ENCODE results near the gene SPRR5.

SPRR5 gene

DNA sequence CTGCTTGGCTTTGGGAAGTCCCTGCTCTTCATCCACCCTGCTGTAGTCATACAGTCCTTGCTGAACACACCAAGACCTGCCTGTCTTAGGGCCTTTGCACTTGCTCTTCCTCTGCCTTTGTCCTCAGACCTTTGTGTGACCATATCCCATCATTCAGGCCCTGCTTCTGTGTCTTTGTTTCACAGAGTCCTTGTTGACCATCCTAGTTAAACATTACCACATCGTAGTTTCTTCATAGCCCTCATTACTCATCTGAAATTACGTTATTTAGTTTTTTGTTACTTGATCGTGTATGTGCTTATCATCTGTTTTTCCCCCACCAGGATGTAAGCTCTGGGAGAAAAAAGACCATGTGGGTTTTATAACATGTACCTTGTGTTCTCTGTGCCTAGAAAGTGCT, 18.3 kb upstream of the SPRR5 start:
- peaks cover 5% of the 10 kb centered on the region for H3K27me3 Mint-ChIP-seq
- H3K27ac Mint-ChIP-seq: no peak overlapping the region
- H3K4me1 Mint-ChIP-seq: no peaks in the 10 kb centered on the region
- H3K36me3 Mint-ChIP-seq: no peaks in the 10 kb centered on the region
- no peaks in the 10 kb centered on the region for H3K9me3 Mint-ChIP-seq
- H3K4me3 Mint-ChIP-seq: no peak overlapping the region

DNA sequence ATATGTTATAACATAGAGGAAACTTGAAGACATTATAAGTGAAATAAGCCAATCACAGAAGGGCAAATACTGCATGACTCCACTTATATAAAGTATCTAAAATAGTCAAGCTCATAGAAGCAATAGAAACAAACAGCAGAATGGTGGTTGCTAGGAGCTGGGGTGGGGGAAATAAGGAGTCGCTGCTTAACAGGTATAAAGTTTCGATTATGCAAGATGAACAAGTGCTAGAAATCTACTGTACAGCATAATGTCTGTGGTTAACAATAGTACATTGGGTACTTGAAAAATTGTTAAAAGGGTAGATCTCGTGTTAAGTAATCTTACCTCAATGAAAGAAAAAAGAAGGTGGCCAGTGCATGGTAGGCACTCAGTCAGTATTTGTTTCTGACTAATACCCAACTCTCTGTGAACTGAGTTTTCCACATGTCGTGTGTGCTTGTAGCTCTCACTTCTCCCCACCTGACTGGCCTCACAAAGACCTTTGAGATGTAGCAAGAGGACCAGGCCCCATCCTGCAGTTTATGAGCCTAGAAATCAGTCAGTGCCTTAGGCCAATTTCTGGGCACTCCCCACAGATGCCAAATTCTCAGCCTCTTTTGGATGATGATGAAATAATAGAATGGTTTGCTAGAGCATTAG, 14.7 kb upstream of the SPRR5 start:
- Mint-ChIP-seq H3K27ac (no peak overlapping the region), H3K9me3 (no peaks in the 10 kb centered on the region), H3K4me1 (no peaks in the 10 kb centered on the region)

DNA sequence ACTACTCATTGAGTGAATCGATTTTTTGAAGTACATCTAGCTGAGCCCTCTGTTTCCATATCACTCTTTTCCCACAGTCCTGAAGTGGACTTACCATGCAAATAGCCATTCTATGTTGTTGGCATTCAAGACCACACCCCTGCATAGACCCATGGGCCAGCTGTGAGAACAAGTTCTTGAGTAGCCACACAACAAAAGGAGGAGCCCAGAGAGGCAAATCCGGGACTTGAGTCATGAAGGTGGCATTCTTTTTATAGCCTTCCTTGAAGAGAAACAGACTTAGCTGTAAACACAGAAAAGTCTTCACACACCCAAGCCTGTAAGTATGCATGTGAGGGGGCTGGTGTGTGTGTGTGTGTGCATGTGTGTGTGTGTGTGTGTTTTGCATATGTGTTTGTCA, 13.8 kb upstream of the SPRR5 start:
- no peaks in the 10 kb centered on the region for H3K9me3 Mint-ChIP-seq

More for the DNA sequence above, 14.7 kb upstream of the SPRR5 start:
- H3K4me3 Mint-ChIP-seq: no peak overlapping the region
- H3K36me3 Mint-ChIP-seq: no peaks in the 10 kb centered on the region
- H3K27me3 Mint-ChIP-seq: peaks cover 8% of the 10 kb centered on the region

DNA sequence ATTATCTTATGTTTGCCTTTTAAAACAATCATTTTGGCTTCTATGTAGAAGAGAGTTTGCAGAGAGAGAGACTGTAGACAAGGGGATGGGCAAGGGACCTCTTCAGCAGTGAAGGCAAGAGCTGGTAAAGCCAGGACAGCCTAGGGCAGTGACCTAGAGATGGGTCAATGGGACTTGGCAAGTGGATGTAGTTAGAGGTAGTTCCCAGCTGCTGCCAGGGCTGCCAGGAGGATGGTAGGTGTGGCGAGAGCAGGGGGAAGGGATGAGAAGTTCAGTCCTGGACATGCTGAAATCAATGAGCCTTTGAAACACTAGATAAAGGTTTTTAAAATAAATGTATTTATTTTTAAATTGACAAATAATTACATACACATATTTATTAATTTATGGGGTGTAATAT, 6.4 kb upstream of the SPRR5 start:
- no peaks in the 10 kb centered on the region for H3K9me3 Mint-ChIP-seq
- H3K4me3 Mint-ChIP-seq: no peak overlapping the region
- no peaks in the 10 kb centered on the region for H3K4me1 Mint-ChIP-seq
- H3K27ac Mint-ChIP-seq: no peak overlapping the region
- no peaks in the 10 kb centered on the region for H3K36me3 Mint-ChIP-seq
- peaks cover 9% of the 10 kb centered on the region for H3K27me3 Mint-ChIP-seq

More for the DNA sequence above, 13.8 kb upstream of the SPRR5 start:
- peaks cover 8% of the 10 kb centered on the region for H3K27me3 Mint-ChIP-seq
- H3K36me3 Mint-ChIP-seq: no peaks in the 10 kb centered on the region
- no peaks in the 10 kb centered on the region for H3K4me1 Mint-ChIP-seq
- no peak overlapping the region for H3K27ac Mint-ChIP-seq
- no peak overlapping the region for H3K4me3 Mint-ChIP-seq

DNA sequence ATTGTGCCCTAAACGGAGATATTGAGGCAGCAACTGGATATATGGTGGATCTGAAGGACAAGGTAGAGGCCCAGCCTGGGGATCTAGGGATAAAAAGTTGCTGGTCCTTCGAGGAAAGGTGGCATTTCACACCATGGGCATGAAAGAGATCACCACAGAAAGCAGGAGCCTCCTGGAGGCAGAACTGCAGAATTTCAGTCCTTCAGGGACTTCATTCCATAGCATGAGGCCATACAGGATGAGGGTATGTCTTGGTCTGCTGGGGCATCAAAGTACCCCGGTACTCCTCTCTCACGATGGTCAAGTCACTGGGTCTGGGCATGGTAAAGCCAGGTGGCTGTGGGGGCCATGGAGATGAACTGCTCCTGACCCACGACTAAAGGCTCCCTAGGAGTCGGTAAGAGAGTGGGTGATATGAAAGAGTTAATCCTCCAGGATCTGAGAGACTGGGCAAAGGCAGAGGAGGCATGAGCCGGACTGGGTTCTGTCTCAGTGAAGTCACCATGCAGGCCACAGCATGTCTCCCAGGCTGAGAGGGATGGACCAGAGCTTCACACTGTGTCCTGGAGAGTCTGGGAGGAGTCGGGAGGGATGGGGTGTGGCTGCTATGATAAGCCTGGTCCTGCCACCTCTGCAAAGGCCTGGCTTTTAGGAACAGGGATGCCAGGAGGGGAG, 5.8 kb upstream of the SPRR5 start:
- no peaks in the 10 kb centered on the region for H3K4me1 Mint-ChIP-seq
- H3K36me3 Mint-ChIP-seq: no peaks in the 10 kb centered on the region
- peaks cover 13% of the 10 kb centered on the region for H3K27me3 Mint-ChIP-seq
- H3K4me3 Mint-ChIP-seq: no peak overlapping the region
- no peak overlapping the region for H3K27ac Mint-ChIP-seq
- H3K9me3 Mint-ChIP-seq: no peaks in the 10 kb centered on the region

DNA sequence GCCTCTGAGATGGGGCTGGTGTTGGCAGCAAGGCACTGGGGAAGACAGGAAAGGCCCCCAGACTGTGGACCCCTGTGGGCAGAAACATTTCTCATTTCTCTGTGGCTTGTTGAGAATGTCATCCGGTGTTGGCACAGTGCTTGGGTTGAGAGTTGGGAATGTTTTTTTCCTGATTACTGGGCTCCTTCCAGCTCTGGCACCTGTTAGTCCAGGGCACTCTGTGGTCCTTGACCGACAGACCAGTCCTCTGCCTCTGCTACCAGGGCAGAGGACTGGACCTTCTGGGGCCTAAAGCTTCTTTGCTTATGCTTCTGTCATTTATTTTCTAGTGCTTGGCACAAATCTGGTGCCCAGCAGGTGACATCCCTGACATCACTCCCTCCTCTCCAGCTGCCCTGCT, 4.8 kb upstream of the SPRR5 start:
- H3K9me3 Mint-ChIP-seq: no peaks in the 10 kb centered on the region
- H3K27me3 Mint-ChIP-seq: peaks cover 14% of the 10 kb centered on the region
- H3K4me3 Mint-ChIP-seq: no peak overlapping the region
- H3K27ac Mint-ChIP-seq: no peak overlapping the region
- no peaks in the 10 kb centered on the region for H3K36me3 Mint-ChIP-seq
- no peaks in the 10 kb centered on the region for H3K4me1 Mint-ChIP-seq

DNA sequence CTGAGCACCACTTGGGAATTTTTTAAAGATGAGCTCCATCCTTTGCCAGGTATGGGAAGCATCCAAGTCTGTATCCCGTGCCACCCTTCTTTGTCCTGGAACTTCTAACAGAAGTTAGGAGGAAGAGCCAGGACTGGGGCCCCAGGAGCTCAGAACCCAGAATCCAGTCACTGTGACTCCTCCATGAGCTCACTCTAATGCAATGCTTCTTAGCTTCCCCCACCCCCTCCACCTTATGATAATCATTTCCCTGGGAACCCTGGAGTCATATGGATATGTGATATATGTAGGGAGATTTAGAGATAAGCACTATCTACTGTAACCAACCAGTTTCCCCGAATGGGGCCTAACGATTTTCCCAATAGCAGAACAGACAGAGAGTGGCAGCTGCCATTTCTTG, 758 bp upstream of the SPRR5 start:
- no peak overlapping the region for H3K27ac Mint-ChIP-seq
- no peaks in the 10 kb centered on the region for H3K4me1 Mint-ChIP-seq
- peaks cover 13% of the 10 kb centered on the region for H3K27me3 Mint-ChIP-seq
- H3K9me3 Mint-ChIP-seq: no peaks in the 10 kb centered on the region
- no peaks in the 10 kb centered on the region for H3K36me3 Mint-ChIP-seq
- no peak overlapping the region for H3K4me3 Mint-ChIP-seq

DNA sequence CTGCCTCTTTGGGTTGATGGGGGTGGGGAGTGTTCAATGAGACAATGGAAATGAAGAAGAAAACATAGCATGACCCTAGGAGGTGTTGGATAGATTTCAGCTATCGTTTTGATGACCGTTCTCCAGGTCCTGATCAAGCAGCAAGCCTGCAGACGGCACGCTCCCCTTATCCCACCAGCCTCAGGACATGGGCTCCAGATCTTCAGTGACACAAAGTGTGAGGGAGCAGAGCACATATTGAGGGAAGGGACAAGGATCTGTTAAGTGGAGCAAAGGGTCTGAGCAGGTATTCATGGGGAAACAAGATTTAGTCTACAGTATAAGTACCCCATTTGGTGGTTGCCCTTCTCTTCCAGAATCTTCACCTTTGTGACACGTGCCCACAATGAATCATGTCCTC, 4.7 kb downstream of the SPRR5 start:
- H3K4me3 Mint-ChIP-seq: no peak overlapping the region
- no peaks in the 10 kb centered on the region for H3K36me3 Mint-ChIP-seq
- H3K27ac Mint-ChIP-seq: no peak overlapping the region
- no peaks in the 10 kb centered on the region for H3K4me1 Mint-ChIP-seq
- no peaks in the 10 kb centered on the region for H3K9me3 Mint-ChIP-seq
- peaks cover 7% of the 10 kb centered on the region for H3K27me3 Mint-ChIP-seq

DNA sequence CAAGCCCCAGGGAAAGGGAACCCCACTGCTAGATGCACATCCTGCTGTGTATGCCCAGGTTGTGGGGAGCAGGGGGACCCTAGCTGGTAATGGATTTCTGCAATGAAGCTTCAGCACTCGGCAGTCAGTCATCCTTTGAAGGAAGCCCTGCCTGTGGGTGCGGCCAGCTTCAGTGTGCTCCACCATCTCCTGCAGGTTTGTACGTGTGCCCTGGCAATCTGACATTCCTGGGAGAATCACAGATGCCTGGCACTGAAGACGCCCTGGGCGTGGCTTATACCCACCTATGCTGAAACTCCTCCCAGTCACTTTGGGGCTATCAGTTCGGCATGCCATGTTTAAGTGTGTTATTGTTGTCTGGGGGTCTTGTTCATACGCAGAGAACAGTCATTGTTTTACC, 6.8 kb downstream of the SPRR5 start:
- Mint-ChIP-seq H3K27ac (no peak overlapping the region), H3K4me1 (no peaks in the 10 kb centered on the region), H3K9me3 (no peaks in the 10 kb centered on the region), H3K27me3 (peaks cover 4% of the 10 kb centered on the region), H3K36me3 (no peaks in the 10 kb centered on the region), H3K4me3 (no peak overlapping the region)

DNA sequence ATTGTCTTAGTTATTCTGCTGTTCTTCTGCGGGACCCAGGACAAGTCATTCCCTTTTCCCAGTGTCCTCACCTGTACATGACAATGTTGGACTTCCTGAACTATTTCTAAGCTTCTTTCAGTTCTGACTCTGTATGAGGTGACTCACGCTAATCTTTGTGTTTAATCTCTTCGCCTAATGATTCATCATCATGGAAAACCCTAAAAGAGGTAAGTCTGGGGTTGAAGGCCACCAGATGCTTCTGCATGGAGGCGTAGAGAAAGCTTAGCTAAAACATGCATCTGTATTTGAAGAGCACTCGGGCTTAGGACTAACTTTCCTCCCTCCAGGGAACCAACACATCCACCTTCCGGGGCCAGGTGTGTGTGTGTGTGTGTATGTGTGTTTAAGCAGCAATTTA, 7.4 kb downstream of the SPRR5 start:
- H3K27ac Mint-ChIP-seq: no peak overlapping the region
- H3K4me1 Mint-ChIP-seq: no peaks in the 10 kb centered on the region
- H3K27me3 Mint-ChIP-seq: peaks cover 4% of the 10 kb centered on the region
- no peaks in the 10 kb centered on the region for H3K9me3 Mint-ChIP-seq
- H3K4me3 Mint-ChIP-seq: no peak overlapping the region
- no peaks in the 10 kb centered on the region for H3K36me3 Mint-ChIP-seq

DNA sequence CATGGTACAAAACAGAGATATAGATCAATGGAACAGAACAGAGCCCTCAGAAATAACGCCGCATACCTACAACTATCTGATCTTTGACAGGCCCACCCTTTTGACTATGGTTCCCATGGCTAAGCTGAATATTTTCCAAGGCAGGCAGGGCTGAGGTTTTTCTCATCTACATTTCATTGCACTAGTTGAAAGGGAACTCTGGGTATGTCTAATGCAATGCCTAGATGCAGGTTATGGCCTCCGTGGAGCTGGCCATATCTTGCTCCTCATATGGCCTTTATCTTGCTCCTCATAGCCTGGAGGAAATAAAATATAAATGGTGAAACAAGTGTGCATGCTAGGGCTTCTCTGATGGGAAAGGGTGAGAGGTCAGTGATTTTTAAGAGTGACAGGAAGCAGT, 10.6 kb downstream of the SPRR5 start:
- H3K9me3 Mint-ChIP-seq: no peaks in the 10 kb centered on the region
- H3K27me3 Mint-ChIP-seq: peaks cover 2% of the 10 kb centered on the region
- H3K27ac Mint-ChIP-seq: no peak overlapping the region
- H3K36me3 Mint-ChIP-seq: no peaks in the 10 kb centered on the region
- H3K4me3 Mint-ChIP-seq: no peak overlapping the region
- no peaks in the 10 kb centered on the region for H3K4me1 Mint-ChIP-seq

DNA sequence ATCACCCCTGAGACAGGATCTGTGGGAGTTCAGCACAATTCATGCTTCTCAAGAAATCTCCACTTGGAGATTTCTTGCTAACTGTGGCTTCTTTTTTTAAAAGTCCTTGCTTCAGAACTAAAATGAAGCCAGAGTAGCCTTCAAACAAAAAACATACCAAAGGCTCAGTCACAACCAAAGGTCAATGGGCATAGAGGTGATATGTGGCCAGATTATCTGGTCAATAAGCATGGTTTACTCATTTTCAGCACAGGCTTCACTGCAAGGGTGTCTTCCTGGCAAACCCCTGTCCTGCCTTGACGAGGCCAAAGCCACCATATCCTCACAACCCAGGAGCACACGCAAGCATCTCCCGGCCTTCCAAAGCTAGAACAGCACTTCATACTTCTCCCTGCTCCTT, 12.3 kb downstream of the SPRR5 start:
- no peak overlapping the region for H3K4me3 Mint-ChIP-seq
- H3K27ac Mint-ChIP-seq: no peak overlapping the region
- peaks cover 2% of the 10 kb centered on the region for H3K27me3 Mint-ChIP-seq
- no peaks in the 10 kb centered on the region for H3K4me1 Mint-ChIP-seq
- H3K36me3 Mint-ChIP-seq: no peaks in the 10 kb centered on the region
- H3K9me3 Mint-ChIP-seq: no peaks in the 10 kb centered on the region

DNA sequence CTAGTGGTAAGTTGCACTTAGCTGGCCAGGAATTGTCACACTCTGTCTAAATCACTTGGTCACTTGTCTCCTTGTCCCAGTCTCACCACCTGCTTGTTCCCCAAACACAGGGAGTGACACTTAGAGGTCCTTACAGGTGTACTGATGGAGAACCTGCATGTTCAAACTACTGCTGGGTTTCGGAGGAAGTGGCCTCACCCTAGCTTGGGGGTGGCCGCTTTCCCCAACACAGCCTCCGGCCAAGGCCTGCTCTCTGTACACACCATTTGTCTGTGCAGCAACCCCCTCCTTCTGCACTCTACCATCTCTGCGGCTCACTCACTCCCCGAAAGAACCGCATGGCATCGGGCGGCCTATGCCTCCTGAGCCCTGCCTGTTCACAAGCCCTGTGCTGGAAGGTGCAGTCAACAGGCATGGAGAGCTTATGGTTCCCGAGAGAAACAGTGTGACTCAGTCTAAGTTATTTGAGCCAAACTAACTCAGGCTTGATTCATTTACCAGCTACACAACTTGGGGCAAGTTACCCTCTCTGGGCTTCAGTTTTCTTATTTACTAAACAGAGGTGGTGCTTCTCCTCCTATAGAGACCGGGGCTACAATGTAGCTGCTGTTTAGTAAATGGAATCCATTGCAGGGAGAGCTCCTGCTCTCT, 12.9 kb downstream of the SPRR5 start:
- Mint-ChIP-seq H3K36me3 (no peaks in the 10 kb centered on the region), H3K4me1 (no peaks in the 10 kb centered on the region), H3K9me3 (no peaks in the 10 kb centered on the region), H3K27me3 (peaks cover 2% of the 10 kb centered on the region), H3K4me3 (no peak overlapping the region), H3K27ac (no peak overlapping the region)

DNA sequence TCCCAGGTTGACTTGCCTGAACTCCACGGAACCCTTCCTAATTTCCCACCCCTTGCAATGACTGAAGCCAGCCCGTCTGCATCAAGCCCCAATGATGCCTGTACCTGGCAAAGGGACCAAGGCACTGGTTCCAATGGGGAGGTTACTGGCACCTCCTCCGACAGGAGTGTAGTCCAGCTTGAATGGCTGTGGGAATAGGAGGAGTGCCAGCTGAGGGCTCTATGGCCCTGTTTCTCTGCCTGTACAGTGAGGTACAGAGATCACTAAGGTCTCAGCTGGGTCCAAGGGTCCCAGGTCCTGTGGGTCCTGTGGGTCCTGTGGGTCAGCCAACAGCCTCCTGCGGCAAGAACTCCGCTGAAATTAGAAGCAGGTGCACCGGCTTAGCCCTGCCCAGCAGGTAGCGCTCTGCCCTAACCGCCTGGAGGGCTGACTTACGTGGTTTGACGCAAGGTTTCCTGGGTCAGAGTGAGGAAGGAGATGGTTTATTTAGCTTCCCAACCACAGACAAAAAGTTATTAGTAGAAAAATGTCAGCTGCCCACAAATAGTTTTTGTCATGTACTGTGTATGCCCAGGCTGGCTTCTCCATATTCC, 13.5 kb downstream of the SPRR5 start:
- Mint-ChIP-seq H3K27me3 (peaks cover 6% of the 10 kb centered on the region), H3K36me3 (no peaks in the 10 kb centered on the region), H3K9me3 (no peaks in the 10 kb centered on the region), H3K4me1 (no peaks in the 10 kb centered on the region), H3K27ac (no peak overlapping the region), H3K4me3 (no peak overlapping the region)

DNA sequence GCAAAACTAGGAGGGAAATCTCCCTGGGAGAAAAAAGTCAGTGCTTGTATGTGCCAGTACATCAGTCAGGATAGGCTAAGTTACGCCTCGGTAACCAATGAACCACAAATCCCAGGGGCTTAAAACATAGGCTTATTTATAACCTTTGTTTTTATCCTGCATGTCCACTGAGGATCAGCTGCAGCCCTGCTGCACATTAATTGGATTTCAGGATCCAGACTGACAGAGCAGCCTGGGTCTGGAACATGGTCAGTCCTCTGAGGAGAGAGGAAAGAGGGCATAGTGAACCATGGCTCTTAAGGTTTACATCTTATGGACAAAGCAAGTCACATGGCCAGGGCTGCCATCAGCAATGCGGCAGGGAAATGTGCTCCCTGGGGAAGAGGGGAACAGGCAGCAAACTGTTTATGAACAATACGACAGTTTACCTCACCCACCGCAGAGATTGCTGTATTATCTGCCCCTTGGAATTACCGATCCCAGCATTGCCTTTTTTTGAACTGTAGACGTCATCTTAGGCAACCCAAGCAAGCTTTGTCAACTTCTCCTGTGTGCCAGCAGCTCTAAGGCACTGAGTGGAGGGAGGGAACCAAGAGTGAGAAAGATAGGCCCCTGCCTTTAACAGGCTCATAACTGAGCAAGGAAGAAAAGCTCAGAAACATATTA, 14.4 kb downstream of the SPRR5 start:
- Mint-ChIP-seq H3K9me3 (no peaks in the 10 kb centered on the region), H3K27me3 (peaks cover 7% of the 10 kb centered on the region), H3K4me1 (no peaks in the 10 kb centered on the region), H3K27ac (no peak overlapping the region), H3K4me3 (no peak overlapping the region), H3K36me3 (no peaks in the 10 kb centered on the region)

Data from activated naive CD4-positive, alpha-beta T cell treated with anti-CD3 and anti-CD28 coated beads, Interleukin-2, amount 50 U/mL, for 24 hours (primary cell).